DND-41 (cell line): Measurements from ENCODE around the gene DUSP12.

Experiments
- CTCF ChIP-seq: IDR thresholded peaks from 2 replicates; pipeline ENCODE4 v1.5.1; 2012; ENCODE audit warnings: borderline replicate concordance, low read length, moderate library complexity, mild to moderate bottlenecking; ENCODE audit not compliant: poor library complexity, severe bottlenecking; ENCODE audit errors: extremely low read depth
- EZH2 ChIP-seq: IDR thresholded peaks from 3 replicates; pipeline ENCODE4 v1.6.1; 2012; ENCODE audit warnings: borderline replicate concordance, low read depth, mild to moderate bottlenecking, moderate library complexity, low read length, inconsistent platforms; ENCODE audit not compliant: severe bottlenecking

DNA sequence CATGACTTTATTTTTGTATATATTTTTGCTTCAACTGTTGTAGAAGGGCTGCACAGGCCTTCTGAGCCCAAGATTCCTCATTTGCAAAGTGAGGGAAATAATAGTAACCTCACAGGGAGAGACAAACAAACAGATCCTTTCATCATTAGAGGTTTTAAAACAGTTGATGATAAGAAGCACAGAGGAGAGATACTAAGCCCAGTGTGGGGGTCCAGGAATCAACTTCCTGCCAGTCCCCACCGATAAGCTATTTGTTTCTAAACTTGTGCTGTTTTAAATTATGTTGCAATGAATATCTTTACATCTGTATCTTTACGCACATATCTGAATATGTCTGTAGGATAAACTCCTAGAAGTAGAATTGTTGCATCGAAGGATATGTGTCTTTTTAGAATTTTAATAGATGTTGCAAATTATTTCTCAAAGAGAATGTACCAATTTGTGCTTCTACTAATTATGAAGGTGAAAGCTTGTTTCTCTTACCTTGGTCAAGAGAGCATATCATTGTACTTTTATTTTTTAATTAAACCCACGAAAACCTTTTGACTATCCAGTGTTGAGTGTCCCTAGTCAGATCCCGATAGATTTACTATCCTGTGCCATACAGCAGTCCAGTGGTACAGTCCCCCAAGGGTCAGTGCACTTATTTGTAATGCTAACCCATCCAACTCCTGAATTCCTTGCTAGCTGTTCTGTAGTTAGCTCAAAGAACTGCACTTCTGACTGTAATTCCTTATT lies 17.4 kb upstream of the DUSP12 start:
- no peak for TF ChIP-seq CTCF
- no peak for TF ChIP-seq EZH2
